SK-N-SH (cell line): ENCODE data around the gene NDFIP1. TPM values are rescaled to one million over a fixed set of nuclear protein-coding genes. Genes with fewer than 3 reads are reported as not detected.

Experiments
- CTCF ChIA-PET: fragments of 300-600, 350-600 bp; formaldehyde crosslinking; extraction: SDS; loops from one replicate; lab custom pipeline; 2021; lab: Yijun Ruan, JAX
- POLR2A ChIA-PET: fragments of 350-600 bp; sonication (Branson Sonifier 250); formaldehyde crosslinking; extraction: SDS; loops from one replicate; lab custom pipeline; 2020; ENCODE audit warnings: antibody characterized with exemption, inconsistent platforms; lab: Yijun Ruan, JAX
- DNase-seq: peaks from one replicate; pipeline ENCODE4 v3.0.0; 2012
- H2AFZ ChIP-seq: fragments of 200-600 bp; sonication (generic); 2 replicates; pipeline ENCODE4 v1.8.1; 2016; ENCODE audit warnings: antibody characterized with exemption, mild to moderate bottlenecking, low read depth
- H3F3A ChIP-seq: fragments of 200-600 bp; sonication (generic); replicated peaks from 2 replicates; pipeline ENCODE3; 2016; ENCODE audit warnings: antibody characterized with exemption, mild to moderate bottlenecking; ENCODE audit not compliant: insufficient read depth
- H3K27ac ChIP-seq, 2 experiments: fragments of 200-500 bp in 1 of 2; fragments of 200-600 bp in 1 of 2; sonication (Bioruptor generic) in 1 of 2; sonication (generic), shearing (Covaris generic) in 1 of 2; 2 replicates each; pipeline versions ENCODE4 v1.5.1 to v1.6.1; 2014 to 2016; ENCODE audit warnings: low read depth in 2 of 2, inconsistent platforms in 1 of 2, low read length in 1 of 2, mild to moderate bottlenecking in 1 of 2, mixed read lengths in 1 of 2
- H3K27me3 ChIP-seq: fragments of 200-600 bp; sonication (generic), shearing (Covaris generic); 2 replicates; pipeline ENCODE4 v1.6.1; 2016; ENCODE audit warnings: mixed run types; ENCODE audit not compliant: insufficient read depth
- H3K36me3 ChIP-seq, 2 experiments: fragments of 200-500 bp in 1 of 2; fragments of 200-600 bp in 1 of 2; sonication (Bioruptor generic) in 1 of 2; sonication (generic) in 1 of 2; replicated peaks in 1 of 2; 2 replicates each; pipeline versions ENCODE3 to v1.5.1; 2014 to 2016; ENCODE audit warnings: low read length in 1 of 2, mild to moderate bottlenecking in 1 of 2; ENCODE audit not compliant: insufficient read depth in 2 of 2, control insufficient read depth in 1 of 2
- H3K4me1 ChIP-seq, 2 experiments: fragments of 200-500 bp in 1 of 2; fragments of 200-600 bp in 1 of 2; sonication (Bioruptor generic) in 1 of 2; sonication (generic), shearing (Covaris generic) in 1 of 2; 2 replicates each; pipeline versions ENCODE4 v1.5.1 to v1.6.1; 2014 to 2016; ENCODE audit warnings: low read depth in 1 of 2, low read length in 1 of 2, mixed run types in 1 of 2; ENCODE audit not compliant: insufficient read depth in 2 of 2, control insufficient read depth in 1 of 2
- H3K4me2 ChIP-seq: fragments of 200-600 bp; sonication (generic), shearing (Covaris generic); 2 replicates; pipeline ENCODE4 v1.6.1; 2017; ENCODE audit warnings: mixed run types
- H3K4me3 ChIP-seq, 2 experiments: fragments of 200-500 bp in 1 of 2; fragments of 200-600 bp in 1 of 2; sonication (Bioruptor generic) in 1 of 2; sonication (generic), shearing (Covaris generic) in 1 of 2; 2 replicates each; pipeline versions ENCODE4 v1.5.1 to v1.8.1; 2014 to 2016; ENCODE audit warnings: low read depth in 2 of 2, inconsistent platforms in 1 of 2, low read length in 1 of 2, mild to moderate bottlenecking in 1 of 2, mixed read lengths in 1 of 2, moderate library complexity in 1 of 2
- H3K79me2 ChIP-seq: fragments of 200-600 bp; sonication (generic); 2 replicates; pipeline ENCODE4 v1.8.1; 2017; ENCODE audit warnings: mild to moderate bottlenecking; ENCODE audit not compliant: insufficient read depth
- H3K9ac ChIP-seq: fragments of 200-600 bp; sonication (generic); 2 replicates; pipeline ENCODE4 v1.6.1; 2017; ENCODE audit warnings: mixed run types
- H3K9me2 ChIP-seq: fragments of 200-600 bp; sonication (generic); 2 replicates; pipeline ENCODE4 v1.6.1; 2017; ENCODE audit warnings: mixed run types
- H3K9me3 ChIP-seq: fragments of 200-600 bp; sonication (generic); 2 replicates; pipeline ENCODE4 v1.6.1; 2017; ENCODE audit warnings: mixed run types, mild to moderate bottlenecking, moderate library complexity
- H4K20me1 ChIP-seq: fragments of 200-600 bp; sonication (generic); 2 replicates; pipeline ENCODE4 v1.6.1; 2017; ENCODE audit warnings: mild to moderate bottlenecking, mixed run types; ENCODE audit not compliant: insufficient read depth
- CHD2 ChIP-seq: fragments of 150-350 bp; IDR thresholded peaks from 2 replicates; pipeline ENCODE4 v1.6.1; 2018; ENCODE audit warnings: low read length; ENCODE audit not compliant: partially characterized antibody
- ELF1 ChIP-seq: IDR thresholded peaks from 2 replicates; pipeline ENCODE4 v1.4.0; 2012
- EP300 ChIP-seq, 2 experiments: IDR thresholded peaks; 2 replicates each; pipeline versions ENCODE4 v1.4.0 to v1.6.1; 2012; ENCODE audit warnings: borderline replicate concordance in 1 of 2, low read depth in 1 of 2, low read length in 1 of 2
- FOXJ3 ChIP-seq: sonication (generic); formaldehyde crosslinking; IDR thresholded peaks from 2 replicates; pipeline ENCODE4 v1.5.1; 2020; ENCODE audit warnings: mild to moderate bottlenecking, missing genetic modification reagents
- JUND ChIP-seq: IDR thresholded peaks from 2 replicates; pipeline ENCODE4 v1.4.0; 2012
- MEF2A ChIP-seq: IDR thresholded peaks from 2 replicates; pipeline ENCODE4 v1.4.0; 2012; ENCODE audit warnings: low read depth, borderline replicate concordance
- MXI1 ChIP-seq: IDR thresholded peaks from 2 replicates; pipeline ENCODE4 v1.6.1; 2012; ENCODE audit warnings: mild to moderate bottlenecking, low read depth, low read length, improper control_type of control experiment
- POLR2AphosphoS5 ChIP-seq: IDR thresholded peaks from 2 replicates; pipeline ENCODE4 v1.6.1; 2012; ENCODE audit warnings: low read depth, low read length
- RAD21 ChIP-seq: IDR thresholded peaks from 2 replicates; pipeline ENCODE4 v1.6.1; 2012; ENCODE audit warnings: mild to moderate bottlenecking, low read length
- USF1 ChIP-seq: IDR thresholded peaks from 2 replicates; pipeline ENCODE4 v1.4.0; 2012; ENCODE audit warnings: low read depth, borderline replicate concordance
- YY1 ChIP-seq: IDR thresholded peaks from 2 replicates; pipeline ENCODE4 v1.4.0; 2012; ENCODE audit warnings: low read depth, mild to moderate bottlenecking
- WGBS: methylation state at CpG from one replicate; pipeline ENCODE4 v1.1.6; 2017; ENCODE audit warnings: low lambda C conversion rate; 5-methylcytosine and 5-hydroxymethylcytosine counted together
- polyA plus RNA-seq, 3 experiments: library from polyadenylated mRNA; depleted of rRNA; stranded (reverse); fragments of >200 nt; gene quantifications; 2 replicates each; pipeline ENCODE4 v1.2.3, GENCODE V29; 2012
- TF ChIP-seq, protein P1 (sequence below): IDR thresholded peaks from 2 replicates; pipeline ENCODE4 v1.6.1; 2012; ENCODE audit warnings: mild to moderate bottlenecking, low read depth, low read length, moderate library complexity
- TF ChIP-seq, protein P2 (sequence below): IDR thresholded peaks from 2 replicates; pipeline ENCODE4 v1.4.0; 2012; ENCODE audit warnings: low read depth

The NDFIP1 gene
- polyA plus RNA-seq, 1 of the 3 experiments (the other 2 are of a cell fraction), result 40.0 TPM

GRCh38 chr5:142079306-142079721 is 29.3 kb upstream of the NDFIP1 start:
- POLR2A ChIA-PET, result interaction anchor here (0.7 kb wide), 1 partner anchor 28 kb away, joined by 3 read pairs; no protein-coding TSS in a partner anchor
- Histone ChIP-seq H2AFZ (no peak overlapping the region), H3K4me3 (no peak overlapping the region), H3K4me1 (peaks cover 0 to 12% of the 10 kb centered on the region in 2 experiments; a peak in 2 of 4 replicates), H3K27ac (peak overlapping the region in 1 of 2 experiments; percentile 86; a peak in 2 of 4 replicates), H3K9ac (no peak overlapping the region), H3K9me3 (no peaks in the 10 kb centered on the region), H3K79me2 (no peaks in the 10 kb centered on the region), H3K27me3 (no peaks in the 10 kb centered on the region), H4K20me1 (no peaks in the 10 kb centered on the region), H3K9me2 (no peaks in the 10 kb centered on the region), H3K4me2 (no peak overlapping the region), H3K36me3 (no peaks in the 10 kb centered on the region), H3F3A (no peaks in the 10 kb centered on the region)
- CTCF ChIA-PET, result interaction anchor here (0.9 to 1.1 kb wide), 2 partner anchors 119 to 248 kb away, joined by 3 read pairs; no protein-coding TSS in a partner anchor
- 59% methylated on average over 6 of the region's 6 CpGs for WGBS
- DNase-seq, result peak; percentile 42
- TF ChIP-seq CHD2 (peak; percentile 11), EP300 (IDR thresholded peaks at IDR 0.05; ENCODE audit: borderline replicate concordance in 1 of 2, low read depth in 1 of 2, low read length in 1 of 2) (no peak)

DNA sequence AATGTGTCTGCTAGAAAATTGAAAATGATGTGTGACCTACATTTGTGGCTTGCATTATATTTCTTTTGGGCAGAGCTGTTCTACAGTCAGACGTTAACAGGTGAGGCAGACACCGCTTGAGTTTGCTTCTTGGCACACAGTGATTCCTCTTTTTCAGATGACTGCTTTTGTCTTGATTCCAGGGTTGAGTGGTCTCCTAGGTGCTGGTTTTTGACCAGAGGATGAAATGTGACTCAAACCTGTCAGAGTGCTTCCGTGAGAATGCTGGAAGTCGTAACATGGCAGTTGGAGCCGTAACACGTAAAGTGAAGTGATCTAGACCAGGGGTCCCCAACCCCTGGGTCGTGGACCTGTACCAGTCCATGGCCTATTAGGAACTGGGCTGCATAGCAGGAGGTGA is 28.3 kb upstream of the NDFIP1 start:
- no peaks in the 10 kb centered on the region for H3K9me3 ChIP-seq
- no peaks in the 10 kb centered on the region for H4K20me1 ChIP-seq
- DNase-seq, result no peak
- TF ChIP-seq JUND, result no peak
- TF ChIP-seq, protein P1, sequence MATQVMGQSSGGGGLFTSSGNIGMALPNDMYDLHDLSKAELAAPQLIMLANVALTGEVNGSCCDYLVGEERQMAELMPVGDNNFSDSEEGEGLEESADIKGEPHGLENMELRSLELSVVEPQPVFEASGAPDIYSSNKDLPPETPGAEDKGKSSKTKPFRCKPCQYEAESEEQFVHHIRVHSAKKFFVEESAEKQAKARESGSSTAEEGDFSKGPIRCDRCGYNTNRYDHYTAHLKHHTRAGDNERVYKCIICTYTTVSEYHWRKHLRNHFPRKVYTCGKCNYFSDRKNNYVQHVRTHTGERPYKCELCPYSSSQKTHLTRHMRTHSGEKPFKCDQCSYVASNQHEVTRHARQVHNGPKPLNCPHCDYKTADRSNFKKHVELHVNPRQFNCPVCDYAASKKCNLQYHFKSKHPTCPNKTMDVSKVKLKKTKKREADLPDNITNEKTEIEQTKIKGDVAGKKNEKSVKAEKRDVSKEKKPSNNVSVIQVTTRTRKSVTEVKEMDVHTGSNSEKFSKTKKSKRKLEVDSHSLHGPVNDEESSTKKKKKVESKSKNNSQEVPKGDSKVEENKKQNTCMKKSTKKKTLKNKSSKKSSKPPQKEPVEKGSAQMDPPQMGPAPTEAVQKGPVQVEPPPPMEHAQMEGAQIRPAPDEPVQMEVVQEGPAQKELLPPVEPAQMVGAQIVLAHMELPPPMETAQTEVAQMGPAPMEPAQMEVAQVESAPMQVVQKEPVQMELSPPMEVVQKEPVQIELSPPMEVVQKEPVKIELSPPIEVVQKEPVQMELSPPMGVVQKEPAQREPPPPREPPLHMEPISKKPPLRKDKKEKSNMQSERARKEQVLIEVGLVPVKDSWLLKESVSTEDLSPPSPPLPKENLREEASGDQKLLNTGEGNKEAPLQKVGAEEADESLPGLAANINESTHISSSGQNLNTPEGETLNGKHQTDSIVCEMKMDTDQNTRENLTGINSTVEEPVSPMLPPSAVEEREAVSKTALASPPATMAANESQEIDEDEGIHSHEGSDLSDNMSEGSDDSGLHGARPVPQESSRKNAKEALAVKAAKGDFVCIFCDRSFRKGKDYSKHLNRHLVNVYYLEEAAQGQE, result no peak
- no peak for TF ChIP-seq FOXJ3 (CRISPR knock-in tag)
- no peak for TF ChIP-seq USF1
- no peak for TF ChIP-seq MEF2A
- no peak for TF ChIP-seq YY1
- no peak for TF ChIP-seq MXI1
- TF ChIP-seq, protein P2, sequence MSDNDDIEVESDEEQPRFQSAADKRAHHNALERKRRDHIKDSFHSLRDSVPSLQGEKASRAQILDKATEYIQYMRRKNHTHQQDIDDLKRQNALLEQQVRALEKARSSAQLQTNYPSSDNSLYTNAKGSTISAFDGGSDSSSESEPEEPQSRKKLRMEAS, result no peak
- no peak for TF ChIP-seq POLR2AphosphoS5
- TF ChIP-seq RAD21, result no peak
- TF ChIP-seq ELF1, result no peak
- no peak overlapping the region for H3K4me3 ChIP-seq
- H3K9me2 ChIP-seq, result no peaks in the 10 kb centered on the region
- no peaks in the 10 kb centered on the region for H3K27me3 ChIP-seq
- WGBS, result 84% methylated on average over 7 of the region's 7 CpGs
- POLR2A ChIA-PET, result no interaction called here
- peak overlapping the region in 1 of 2 experiments; percentile 8; a peak in 1 of 4 replicates for H3K27ac ChIP-seq
- H3K36me3 ChIP-seq, result no peaks in the 10 kb centered on the region
- no peak overlapping the region for H2AFZ ChIP-seq
- no peaks in the 10 kb centered on the region for H3K79me2 ChIP-seq
- H3F3A ChIP-seq, result no peaks in the 10 kb centered on the region
- peaks cover 0 to 12% of the 10 kb centered on the region in 2 experiments; a peak in 2 of 4 replicates for H3K4me1 ChIP-seq
- no peak overlapping the region for H3K4me2 ChIP-seq
- H3K9ac ChIP-seq, result no peak overlapping the region
- CTCF ChIA-PET, result no interaction called here
